ENCODE data around the gene ROBO2. TPM values are rescaled to one million over a fixed set of nuclear protein-coding genes. Genes with fewer than 3 reads are reported as not detected.

ROBO2 gene
- total RNA-seq, 1 experiment from 2014 or later = not detected

DNA sequence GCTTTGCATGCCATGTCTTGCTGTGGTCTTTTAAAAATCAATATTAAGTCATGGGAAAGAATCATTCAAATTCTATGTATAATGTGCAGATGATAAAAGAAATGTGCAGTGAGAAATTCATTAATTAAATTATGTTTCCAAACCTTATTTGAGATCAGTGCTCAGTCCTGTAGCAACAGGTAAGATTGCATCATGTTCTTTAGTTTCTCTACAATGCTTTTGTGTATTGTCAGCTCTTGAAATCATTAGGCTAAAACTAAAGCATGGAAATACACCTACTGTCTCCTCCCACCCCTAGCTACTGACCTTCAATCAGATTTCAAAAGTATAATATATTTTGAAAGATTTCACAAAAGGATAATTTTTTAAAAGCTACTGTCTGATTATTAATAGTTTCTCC is 612.7 kb downstream of the ROBO2 start:
- Histone ChIP-seq H3K4me3 (replicated peaks in 1 of 2; ENCODE audit: low read depth in 1 of 2, low read length in 2 of 2) (no peak overlapping the region), H3K9me2 (ENCODE audit: insufficient read depth) (no peaks in the 10 kb centered on the region), H3K27me3 (ENCODE audit: insufficient read depth, low read length) (no peaks in the 10 kb centered on the region), H3K4me2 (ENCODE audit: low read length) (no peak overlapping the region), H3K27ac (ENCODE audit: low read depth, low read length) (no peak overlapping the region), H3K9ac (ENCODE audit: low read length) (no peak overlapping the region), H3K4me1 (ENCODE audit: control insufficient read depth in 1 of 2, insufficient read depth in 2 of 2, low read length in 2 of 2) (no peaks in the 10 kb centered on the region), H4K20me1 (ENCODE audit: insufficient read depth) (no peaks in the 10 kb centered on the region), H3K79me2 (ENCODE audit: insufficient read depth, low read length) (no peaks in the 10 kb centered on the region), H3K9me3 (ENCODE audit: control insufficient read depth in 1 of 2, insufficient read depth in 1 of 2, low read depth in 1 of 2, low read length in 2 of 2) (peaks cover 3 to 15% of the 10 kb centered on the region in 2 experiments; a peak in 2 of 4 replicates), H3K36me3 (ENCODE audit: control insufficient read depth in 1 of 2, insufficient read depth in 2 of 2, low read length in 2 of 2) (no peaks in the 10 kb centered on the region), H2AFZ (ENCODE audit: low read depth, low read length, poor library complexity, severe bottlenecking) (no peak overlapping the region)
- DNase-seq (ENCODE audit: low read depth, low spot score) = no peak
- POLR2A ChIA-PET = no interaction called here
- intact Hi-C loops (cut with micrococcal nuclease) = no loop called here
- no TSS peak for BruUV-seq (replicated peaks)
- CTCF ChIA-PET = no interaction called here
- RAD21 ChIA-PET (ENCODE audit: low non-redundant PET in 1 of 2, low total read pairs in 2 of 2, uncharacterized antibody in 2 of 2, unreplicated experiment in 2 of 2) = no interaction called here
- no peak for TF ChIP-seq ZFX (IDR thresholded peaks at IDR 0.05)
- TF ChIP-seq YY1 (IDR thresholded peaks at IDR 0.05; ENCODE audit: extremely low read depth, insufficient replicate concordance, low read depth, low read length) = no peak
- TF ChIP-seq, protein P1, sequence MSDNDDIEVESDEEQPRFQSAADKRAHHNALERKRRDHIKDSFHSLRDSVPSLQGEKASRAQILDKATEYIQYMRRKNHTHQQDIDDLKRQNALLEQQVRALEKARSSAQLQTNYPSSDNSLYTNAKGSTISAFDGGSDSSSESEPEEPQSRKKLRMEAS (IDR thresholded peaks at IDR 0.05) = no peak
- no peak for TF ChIP-seq RAD21 (IDR thresholded peaks at IDR 0.05; ENCODE audit: low read depth)
- TF ChIP-seq ZNF274 (IDR thresholded peaks at IDR 0.05; ENCODE audit: low read depth, low read length) = no peak
- no peak for ATAC-seq

DNA sequence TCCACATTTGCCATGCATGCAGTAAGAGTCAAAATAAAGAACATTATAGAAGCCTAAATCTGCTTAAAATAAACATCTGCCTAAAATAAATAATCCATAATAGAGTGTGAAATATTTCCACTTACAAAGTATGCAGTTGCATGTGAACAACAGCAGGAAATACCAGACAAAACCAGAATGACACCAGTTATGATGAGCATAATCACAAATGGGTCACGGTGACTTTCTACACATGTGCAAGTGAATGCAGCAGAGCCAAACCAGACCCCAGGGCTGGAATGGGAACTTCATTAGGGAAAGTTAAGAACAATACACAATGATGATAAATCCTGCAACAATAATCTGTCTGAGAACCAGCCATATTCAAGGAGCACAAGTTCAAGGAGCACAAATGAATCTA is 615.5 kb downstream of the ROBO2 start:
- Histone ChIP-seq H3K9ac (ENCODE audit: low read length) (no peak overlapping the region), H3K9me3 (ENCODE audit: control insufficient read depth in 1 of 2, insufficient read depth in 1 of 2, low read depth in 1 of 2, low read length in 2 of 2) (peaks cover 3 to 15% of the 10 kb centered on the region in 2 experiments; a peak in 2 of 4 replicates), H4K20me1 (ENCODE audit: insufficient read depth) (no peaks in the 10 kb centered on the region), H3K9me2 (ENCODE audit: insufficient read depth) (no peaks in the 10 kb centered on the region), H3K27ac (ENCODE audit: low read depth, low read length) (no peak overlapping the region), H3K4me2 (ENCODE audit: low read length) (no peak overlapping the region), H3K27me3 (ENCODE audit: insufficient read depth, low read length) (no peaks in the 10 kb centered on the region), H3K79me2 (ENCODE audit: insufficient read depth, low read length) (no peaks in the 10 kb centered on the region), H3K36me3 (ENCODE audit: control insufficient read depth in 1 of 2, insufficient read depth in 2 of 2, low read length in 2 of 2) (no peaks in the 10 kb centered on the region), H3K4me3 (replicated peaks in 1 of 2; ENCODE audit: low read depth in 1 of 2, low read length in 2 of 2) (no peak overlapping the region), H3K4me1 (ENCODE audit: control insufficient read depth in 1 of 2, insufficient read depth in 2 of 2, low read length in 2 of 2) (no peaks in the 10 kb centered on the region), H2AFZ (ENCODE audit: low read depth, low read length, poor library complexity, severe bottlenecking) (no peak overlapping the region)
- TF ChIP-seq, protein P1 (IDR thresholded peaks at IDR 0.05) = no peak
- no peak for TF ChIP-seq SP1 (IDR thresholded peaks at IDR 0.05; ENCODE audit: low read depth)
- TF ChIP-seq CEBPB (IDR thresholded peaks at IDR 0.05; ENCODE audit: low read depth) = no peak
- no peak for TF ChIP-seq FOSL1 (IDR thresholded peaks at IDR 0.05; ENCODE audit: low read depth)
- TF ChIP-seq ZNF274 (IDR thresholded peaks at IDR 0.05; ENCODE audit: low read depth, low read length) = no peak
- TF ChIP-seq, protein P2, sequence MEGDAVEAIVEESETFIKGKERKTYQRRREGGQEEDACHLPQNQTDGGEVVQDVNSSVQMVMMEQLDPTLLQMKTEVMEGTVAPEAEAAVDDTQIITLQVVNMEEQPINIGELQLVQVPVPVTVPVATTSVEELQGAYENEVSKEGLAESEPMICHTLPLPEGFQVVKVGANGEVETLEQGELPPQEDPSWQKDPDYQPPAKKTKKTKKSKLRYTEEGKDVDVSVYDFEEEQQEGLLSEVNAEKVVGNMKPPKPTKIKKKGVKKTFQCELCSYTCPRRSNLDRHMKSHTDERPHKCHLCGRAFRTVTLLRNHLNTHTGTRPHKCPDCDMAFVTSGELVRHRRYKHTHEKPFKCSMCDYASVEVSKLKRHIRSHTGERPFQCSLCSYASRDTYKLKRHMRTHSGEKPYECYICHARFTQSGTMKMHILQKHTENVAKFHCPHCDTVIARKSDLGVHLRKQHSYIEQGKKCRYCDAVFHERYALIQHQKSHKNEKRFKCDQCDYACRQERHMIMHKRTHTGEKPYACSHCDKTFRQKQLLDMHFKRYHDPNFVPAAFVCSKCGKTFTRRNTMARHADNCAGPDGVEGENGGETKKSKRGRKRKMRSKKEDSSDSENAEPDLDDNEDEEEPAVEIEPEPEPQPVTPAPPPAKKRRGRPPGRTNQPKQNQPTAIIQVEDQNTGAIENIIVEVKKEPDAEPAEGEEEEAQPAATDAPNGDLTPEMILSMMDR (IDR thresholded peaks at IDR 0.05 in 2 of 3, conservative IDR thresholded peaks at IDR 0.05 in 1 of 3; ENCODE audit: borderline replicate concordance in 1 of 3, insufficient read depth in 1 of 3, low read depth in 2 of 3, low read length in 2 of 3) = no peak
- no peak for TF ChIP-seq POLR2A (IDR thresholded peaks at IDR 0.05; ENCODE audit: borderline replicate concordance, extremely low read depth, insufficient read depth, insufficient read length)
- TF ChIP-seq, protein P3, sequence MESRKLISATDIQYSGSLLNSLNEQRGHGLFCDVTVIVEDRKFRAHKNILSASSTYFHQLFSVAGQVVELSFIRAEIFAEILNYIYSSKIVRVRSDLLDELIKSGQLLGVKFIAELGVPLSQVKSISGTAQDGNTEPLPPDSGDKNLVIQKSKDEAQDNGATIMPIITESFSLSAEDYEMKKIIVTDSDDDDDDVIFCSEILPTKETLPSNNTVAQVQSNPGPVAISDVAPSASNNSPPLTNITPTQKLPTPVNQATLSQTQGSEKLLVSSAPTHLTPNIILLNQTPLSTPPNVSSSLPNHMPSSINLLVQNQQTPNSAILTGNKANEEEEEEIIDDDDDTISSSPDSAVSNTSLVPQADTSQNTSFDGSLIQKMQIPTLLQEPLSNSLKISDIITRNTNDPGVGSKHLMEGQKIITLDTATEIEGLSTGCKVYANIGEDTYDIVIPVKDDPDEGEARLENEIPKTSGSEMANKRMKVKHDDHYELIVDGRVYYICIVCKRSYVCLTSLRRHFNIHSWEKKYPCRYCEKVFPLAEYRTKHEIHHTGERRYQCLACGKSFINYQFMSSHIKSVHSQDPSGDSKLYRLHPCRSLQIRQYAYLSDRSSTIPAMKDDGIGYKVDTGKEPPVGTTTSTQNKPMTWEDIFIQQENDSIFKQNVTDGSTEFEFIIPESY (IDR thresholded peaks at IDR 0.05; ENCODE audit: extremely low read depth, insufficient replicate concordance, low read length) = no peak
- no peak for TF ChIP-seq RAD21 (IDR thresholded peaks at IDR 0.05; ENCODE audit: low read depth)
- no peak for TF ChIP-seq TCF7L2 (IDR thresholded peaks at IDR 0.05; ENCODE audit: borderline replicate concordance, extremely low read depth, insufficient read depth, insufficient read length)
- no peak for TF ChIP-seq ZFX (IDR thresholded peaks at IDR 0.05)
- TF ChIP-seq POLR2AphosphoS5 (IDR thresholded peaks at IDR 0.05; ENCODE audit: low read depth, low read length) = no peak
- no peak for TF ChIP-seq YY1 (IDR thresholded peaks at IDR 0.05; ENCODE audit: extremely low read depth, insufficient replicate concordance, low read depth, low read length)
- TF ChIP-seq EZH2phosphoT487 (IDR thresholded peaks at IDR 0.05; ENCODE audit: borderline replicate concordance) = no peak
- TF ChIP-seq SIN3A (IDR thresholded peaks at IDR 0.05; ENCODE audit: low read depth) = no peak
- TF ChIP-seq, protein P4, sequence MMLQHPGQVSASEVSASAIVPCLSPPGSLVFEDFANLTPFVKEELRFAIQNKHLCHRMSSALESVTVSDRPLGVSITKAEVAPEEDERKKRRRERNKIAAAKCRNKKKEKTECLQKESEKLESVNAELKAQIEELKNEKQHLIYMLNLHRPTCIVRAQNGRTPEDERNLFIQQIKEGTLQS (IDR thresholded peaks at IDR 0.05) = no peak
- DNase-seq (ENCODE audit: low read depth, low spot score) (no peak), ATAC-seq (no peak)
- no TSS peak for BruUV-seq (replicated peaks)
- ChIA-PET RAD21 (ENCODE audit: low non-redundant PET in 1 of 2, low total read pairs in 2 of 2, uncharacterized antibody in 2 of 2, unreplicated experiment in 2 of 2) (no interaction called here), POLR2A (no interaction called here), CTCF (no interaction called here)
- intact Hi-C loops (cut with micrococcal nuclease) = no loop called here

Data from HCT116 (cell line).